MCF 10A (cell line): ENCODE measurements around the gene HSPB8. TPM values are rescaled to one million over a fixed set of nuclear protein-coding genes. Genes with fewer than 3 reads are reported as not detected.

Source experiments
- BruUV-seq: library from RNA; stranded (reverse); fragments of 400-500 nt; replicated peaks from 2 replicates; lab custom pipeline; 2021; lab: Mats Ljungman, UMichigan
- CTCF ChIA-PET: fragments of 300-600 bp; sonication (Branson Sonifier 250); formaldehyde crosslinking; extraction: SDS; loops from one replicate; lab custom pipeline; 2021; ENCODE audit warnings: antibody characterized with exemption, inconsistent platforms; lab: Yijun Ruan, JAX
- POLR2A ChIA-PET: fragments of 300-600, 350-650 bp; sonication (Branson Sonifier 250); formaldehyde crosslinking; extraction: SDS; loops from one replicate; lab custom pipeline; 2020; ENCODE audit warnings: antibody characterized with exemption, inconsistent platforms; lab: Yijun Ruan, JAX
- DNase-seq: peaks from one replicate; pipeline ENCODE4 v3.0.0-alpha.2; 2018; ENCODE audit not compliant: unreplicated experiment
- H3K27ac Mint-ChIP-seq: one replicate; pipeline ENCODE4 v1.8.0; 2022; ENCODE audit warnings: mild to moderate bottlenecking, low read depth, mixed read lengths; ENCODE audit not compliant: unreplicated experiment
- H3K27me3 Mint-ChIP-seq: one replicate; pipeline ENCODE4 v1.8.0; 2022; ENCODE audit warnings: mixed read lengths; ENCODE audit not compliant: insufficient read depth, unreplicated experiment
- H3K36me3 Mint-ChIP-seq: one replicate; pipeline ENCODE4 v1.8.0; 2022; ENCODE audit warnings: mild to moderate bottlenecking, moderate library complexity, mixed read lengths; ENCODE audit not compliant: insufficient read depth, unreplicated experiment
- H3K4me1 Mint-ChIP-seq: one replicate; pipeline ENCODE4 v1.8.0; 2022; ENCODE audit warnings: mixed read lengths; ENCODE audit not compliant: insufficient read depth, unreplicated experiment
- H3K4me3 Mint-ChIP-seq: one replicate; pipeline ENCODE4 v1.8.0; 2022; ENCODE audit warnings: mild to moderate bottlenecking, moderate library complexity, mixed read lengths; ENCODE audit not compliant: unreplicated experiment
- H3K9me3 Mint-ChIP-seq: one replicate; pipeline ENCODE4 v1.8.0; 2022; ENCODE audit warnings: mixed read lengths; ENCODE audit not compliant: unreplicated experiment
- intact Hi-C: fragments of 100-400 bp; cut with micrococcal nuclease; formaldehyde crosslinking; loops from 2 replicates; pipeline ENCODE4 v1.14.1; 2022
- total RNA-seq: library from RNA; stranded (reverse); gene quantifications from 2 replicates; pipeline ENCODE4 v1.2.3, GENCODE V29; 2022
- TF ChIP-seq, protein P1 (sequence below): fragments of 200-600 bp; IDR thresholded peaks from one replicate; pipeline ENCODE4 v1.8.0; 2022; ENCODE audit warnings: antibody characterized with exemption, mild to moderate bottlenecking; ENCODE audit not compliant: unreplicated experiment

Gene HSPB8
- total RNA-seq, 1 experiment from 2014 or later = 0.23 TPM

DNA sequence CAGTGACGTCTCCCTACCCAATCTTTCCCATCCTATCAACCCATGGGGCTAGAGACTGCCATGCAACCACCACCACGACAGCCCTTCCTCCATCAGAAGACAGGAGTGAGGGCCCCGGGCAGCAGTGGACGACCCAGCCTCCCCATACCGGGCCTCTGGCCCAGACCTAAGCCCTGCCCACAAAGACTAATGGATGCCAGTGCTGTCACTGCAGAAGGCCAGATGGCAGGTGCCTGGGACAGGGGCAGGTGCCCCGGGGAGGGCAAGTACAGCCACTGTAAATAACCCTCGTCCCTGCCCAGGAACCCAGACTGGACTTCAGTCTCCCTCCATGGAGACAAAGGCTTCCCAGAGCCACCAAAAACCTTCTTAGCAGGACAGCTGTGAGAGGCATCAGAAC is 20.3 kb upstream of the HSPB8 start:
- no peak for DNase-seq
- ChIA-PET POLR2A (no interaction called here), CTCF (interaction anchor here (1.1 kb wide), 1 partner anchor 10 kb away, joined by 3 read pairs; no protein-coding TSS in a partner anchor)
- no peaks in the 10 kb centered on the region for H3K36me3 Mint-ChIP-seq
- H3K4me1 Mint-ChIP-seq = no peaks in the 10 kb centered on the region
- H3K4me3 Mint-ChIP-seq = no peak overlapping the region
- H3K9me3 Mint-ChIP-seq = peaks cover 10% of the 10 kb centered on the region
- no TSS peak for BruUV-seq
- intact Hi-C loops = no loop called here
- H3K27ac Mint-ChIP-seq = no peak overlapping the region
- peaks cover 21% of the 10 kb centered on the region for H3K27me3 Mint-ChIP-seq
- TF ChIP-seq, protein P1, sequence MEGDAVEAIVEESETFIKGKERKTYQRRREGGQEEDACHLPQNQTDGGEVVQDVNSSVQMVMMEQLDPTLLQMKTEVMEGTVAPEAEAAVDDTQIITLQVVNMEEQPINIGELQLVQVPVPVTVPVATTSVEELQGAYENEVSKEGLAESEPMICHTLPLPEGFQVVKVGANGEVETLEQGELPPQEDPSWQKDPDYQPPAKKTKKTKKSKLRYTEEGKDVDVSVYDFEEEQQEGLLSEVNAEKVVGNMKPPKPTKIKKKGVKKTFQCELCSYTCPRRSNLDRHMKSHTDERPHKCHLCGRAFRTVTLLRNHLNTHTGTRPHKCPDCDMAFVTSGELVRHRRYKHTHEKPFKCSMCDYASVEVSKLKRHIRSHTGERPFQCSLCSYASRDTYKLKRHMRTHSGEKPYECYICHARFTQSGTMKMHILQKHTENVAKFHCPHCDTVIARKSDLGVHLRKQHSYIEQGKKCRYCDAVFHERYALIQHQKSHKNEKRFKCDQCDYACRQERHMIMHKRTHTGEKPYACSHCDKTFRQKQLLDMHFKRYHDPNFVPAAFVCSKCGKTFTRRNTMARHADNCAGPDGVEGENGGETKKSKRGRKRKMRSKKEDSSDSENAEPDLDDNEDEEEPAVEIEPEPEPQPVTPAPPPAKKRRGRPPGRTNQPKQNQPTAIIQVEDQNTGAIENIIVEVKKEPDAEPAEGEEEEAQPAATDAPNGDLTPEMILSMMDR = no peak

DNA sequence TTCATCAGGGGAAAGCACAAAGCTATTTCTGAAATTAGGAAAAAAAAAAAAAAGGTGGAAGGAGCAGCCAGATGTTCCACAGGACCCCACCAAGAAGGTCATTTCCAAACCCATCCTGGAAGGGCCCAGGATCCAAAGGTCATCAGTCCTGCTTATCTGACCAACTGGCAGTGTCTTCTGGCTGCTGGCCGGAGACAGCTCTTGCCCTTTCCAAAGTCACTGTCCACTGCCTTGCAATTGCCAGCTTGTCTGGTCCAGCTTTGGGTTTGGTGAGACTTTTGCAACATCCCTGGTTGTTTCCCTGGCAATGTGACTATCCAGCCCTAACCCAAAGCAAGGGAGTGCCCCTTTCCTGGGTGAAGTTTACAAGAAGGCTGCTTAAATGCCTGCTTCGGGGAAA is 18.9 kb upstream of the HSPB8 start:
- no peak overlapping the region for H3K4me3 Mint-ChIP-seq
- H3K9me3 Mint-ChIP-seq = peaks cover 5% of the 10 kb centered on the region
- no TSS peak for BruUV-seq
- POLR2A ChIA-PET = no interaction called here
- no peak overlapping the region for H3K27ac Mint-ChIP-seq
- no peaks in the 10 kb centered on the region for H3K36me3 Mint-ChIP-seq
- H3K27me3 Mint-ChIP-seq = peaks cover 21% of the 10 kb centered on the region
- TF ChIP-seq, protein P1 = no peak
- intact Hi-C loops = no loop called here
- DNase-seq = no peak
- CTCF ChIA-PET = interaction anchor here (1.0 kb wide), 1 partner anchor 253 kb away, joined by 3 read pairs; no protein-coding TSS in a partner anchor
- no peaks in the 10 kb centered on the region for H3K4me1 Mint-ChIP-seq

- no peak overlapping the region for H3K27ac Mint-ChIP-seq
These were observed 10.8 kb upstream of the HSPB8 start for GRCh38 chr12:119167902-119168301.

DNA sequence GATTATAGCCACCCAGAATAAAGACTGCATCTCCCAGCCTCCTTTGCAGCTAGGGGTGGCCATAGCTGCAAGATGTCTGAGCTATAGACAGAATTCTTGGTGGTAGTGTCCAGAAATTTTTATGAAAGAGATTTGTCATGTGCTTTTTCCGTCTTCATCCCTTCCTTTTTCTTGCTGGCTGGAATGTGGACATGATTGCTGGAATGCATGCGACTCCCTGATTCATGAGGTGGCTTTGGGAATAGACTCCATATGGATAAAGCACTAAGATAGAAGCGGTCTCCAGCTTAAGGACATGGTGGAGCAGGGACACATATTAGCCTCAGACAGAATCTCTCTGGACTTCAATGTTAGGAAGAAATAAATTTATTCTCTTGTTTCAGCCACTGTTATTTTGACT is 10.0 kb upstream of the HSPB8 start:
- TF ChIP-seq, protein P1 = no peak
- DNase-seq = no peak
- intact Hi-C loops = no loop called here
- Mint-ChIP-seq H3K4me1 (no peaks in the 10 kb centered on the region), H3K27ac (no peak overlapping the region), H3K27me3 (peaks cover 48% of the 10 kb centered on the region), H3K36me3 (no peaks in the 10 kb centered on the region), H3K4me3 (no peak overlapping the region), H3K9me3 (peaks cover 7% of the 10 kb centered on the region)
- POLR2A ChIA-PET = no interaction called here
- BruUV-seq = no TSS peak
- CTCF ChIA-PET = interaction anchor here (0.5 kb wide), 1 partner anchor 792 kb away, joined by 3 read pairs; the partner anchor contains the start of gene SUDS3

More at GRCh38 chr12:119167902-119168301, 10.8 kb upstream of the HSPB8 start:
- no peak overlapping the region for H3K4me3 Mint-ChIP-seq
- peaks cover 7% of the 10 kb centered on the region for H3K9me3 Mint-ChIP-seq
- CTCF ChIA-PET = interaction anchor here (0.6 kb wide), 1 partner anchor 55 kb away, joined by 5 read pairs; no protein-coding TSS in a partner anchor
- POLR2A ChIA-PET = no interaction called here
- intact Hi-C loops = no loop called here
- TF ChIP-seq, protein P1 = no peak
- no peak for DNase-seq
- H3K36me3 Mint-ChIP-seq = no peaks in the 10 kb centered on the region
- BruUV-seq = no TSS peak
- H3K27me3 Mint-ChIP-seq = peaks cover 48% of the 10 kb centered on the region
- H3K4me1 Mint-ChIP-seq = no peaks in the 10 kb centered on the region
